Liver (tissue), 9 donors: ENCODE data around the gene DDX23. TPM values are rescaled to one million over a fixed set of nuclear protein-coding genes. Genes with fewer than 3 reads are reported as not detected.

Experiments
- DNase-seq: peaks from one replicate; pipeline ENCODE4 v3.0.0-alpha.2; 2017; ENCODE audit warnings: low spot score
- H3K27ac ChIP-seq, 2 donors: one replicate each; pipeline ENCODE4 v1.7.0; 2013; ENCODE audit warnings: inconsistent platforms in 2 of 2, low read length in 2 of 2, control low read depth in 1 of 2, low read depth in 1 of 2, mild to moderate bottlenecking in 1 of 2
- H3K27me3 ChIP-seq, 4 donors: one replicate each; pipeline versions ENCODE4 v1.6.1 to v1.7.0; 2013; ENCODE audit warnings: low read length in 3 of 4, inconsistent platforms in 1 of 4, mild to moderate bottlenecking in 1 of 4, moderate library complexity in 1 of 4; ENCODE audit not compliant: control insufficient read depth in 4 of 4, insufficient read depth in 4 of 4
- H3K36me3 ChIP-seq, 4 donors: one replicate each; pipeline versions ENCODE4 v1.6.1 to v1.7.0; 2013; ENCODE audit warnings: low read length in 3 of 4, mild to moderate bottlenecking in 3 of 4, low read depth in 1 of 4, moderate library complexity in 1 of 4; ENCODE audit not compliant: control insufficient read depth in 4 of 4, insufficient read depth in 3 of 4
- H3K4me1 ChIP-seq, 4 donors: one replicate each; pipeline versions ENCODE4 v1.6.1 to v1.7.0; 2013; ENCODE audit warnings: low read length in 3 of 4, mild to moderate bottlenecking in 3 of 4, moderate library complexity in 1 of 4; ENCODE audit not compliant: control insufficient read depth in 4 of 4, insufficient read depth in 4 of 4
- H3K4me3 ChIP-seq, 3 donors: one replicate each; pipeline versions ENCODE4 v1.6.1 to v1.7.0; 2013; ENCODE audit warnings: low read length in 3 of 3, control low read depth in 1 of 3, low read depth in 1 of 3, mild to moderate bottlenecking in 1 of 3
- H3K9ac ChIP-seq, 2 donors: one replicate each; pipeline ENCODE4 v1.7.0; 2013; ENCODE audit warnings: low read length in 2 of 2, mild to moderate bottlenecking in 2 of 2, moderate library complexity in 2 of 2, control low read depth in 1 of 2, low read depth in 1 of 2
- H3K9me3 ChIP-seq, 4 donors: one replicate each; pipeline versions ENCODE4 v1.6.1 to v1.7.0; 2013; ENCODE audit warnings: low read length in 3 of 4; ENCODE audit not compliant: control insufficient read depth in 4 of 4
- EGR1 ChIP-seq, 2 donors: IDR thresholded peaks; 2 replicates each; pipeline ENCODE4 v1.6.1; 2016 to 2018; ENCODE audit warnings: antibody characterized with exemption in 2 of 2, low read depth in 2 of 2
- FOXA1 ChIP-seq: IDR thresholded peaks from 2 replicates; pipeline ENCODE4 v1.6.1; 2016; ENCODE audit warnings: antibody characterized with exemption
- FOXA2 ChIP-seq: IDR thresholded peaks from 2 replicates; pipeline ENCODE4 v1.6.1; 2016; ENCODE audit warnings: antibody characterized with exemption
- GABPA ChIP-seq, 2 donors: IDR thresholded peaks in 1 of 2; conservative IDR thresholded peaks in 1 of 2; 2 replicates each; pipeline ENCODE4 v1.6.1; 2016; ENCODE audit warnings: antibody characterized with exemption in 2 of 2, mild to moderate bottlenecking in 1 of 2, moderate library complexity in 1 of 2
- HNF4A ChIP-seq, 2 donors: conservative IDR thresholded peaks; 2 replicates each; pipeline ENCODE4 v1.6.1; 2016; ENCODE audit warnings: antibody characterized with exemption in 2 of 2, mild to moderate bottlenecking in 2 of 2
- HNF4G ChIP-seq: IDR thresholded peaks from 2 replicates; pipeline ENCODE4 v1.6.1; 2016; ENCODE audit warnings: antibody characterized with exemption
- JUND ChIP-seq, 2 donors: IDR thresholded peaks; 2 replicates each; pipeline ENCODE4 v1.6.1; 2016; ENCODE audit warnings: antibody characterized with exemption in 2 of 2
- NR2F2 ChIP-seq: IDR thresholded peaks from 2 replicates; pipeline ENCODE4 v1.6.1; 2016; ENCODE audit warnings: antibody characterized with exemption
- RAD21 ChIP-seq, 2 donors: IDR thresholded peaks; 2 replicates each; pipeline ENCODE4 v1.6.1; 2016; ENCODE audit warnings: antibody characterized with exemption in 2 of 2, mild to moderate bottlenecking in 2 of 2
- RXRA ChIP-seq, 2 donors: IDR thresholded peaks; 2 replicates each; pipeline ENCODE4 v1.6.1; 2017 to 2018; ENCODE audit warnings: antibody characterized with exemption in 2 of 2, mild to moderate bottlenecking in 1 of 2
- SP1 ChIP-seq: IDR thresholded peaks from 2 replicates; pipeline ENCODE4 v1.6.1; 2018; ENCODE audit warnings: antibody characterized with exemption, mild to moderate bottlenecking
- TAF1 ChIP-seq: conservative IDR thresholded peaks from 2 replicates; pipeline ENCODE4 v1.6.1; 2016; ENCODE audit warnings: antibody characterized with exemption, mild to moderate bottlenecking
- YY1 ChIP-seq: IDR thresholded peaks from 2 replicates; pipeline ENCODE4 v1.6.1; 2016; ENCODE audit warnings: antibody characterized with exemption, mild to moderate bottlenecking
- whole genome bisulfite sequencing: extraction: QIAGEN DNeasy Blood & Tissue Kit; methylation state at CpG from one replicate; pipeline ENCODE4 v1.1.7; 2013; 5-methylcytosine and 5-hydroxymethylcytosine counted together
- polyA plus RNA-seq, 2 donors: library from polyadenylated mRNA; stranded (reverse) in 1 of 2; unstranded in 1 of 2; fragments of 200-250 nt in 1 of 2; fragments of >200 nt in 1 of 2; fragmentation: Nextera tagmentation in 1 of 2; extraction: Ambion mirVana in 1 of 2; gene quantifications; one replicate each; pipeline versions ENCODE4 v1.2.1 to v1.2.3, GENCODE V29; 2013 to 2015
- total RNA-seq, 2 donors: library from RNA; depleted of rRNA; stranded (reverse); fragments of >200 nt; gene quantifications; one replicate each; pipeline ENCODE4 v1.2.3, GENCODE V29; 2014
- TF ChIP-seq, protein P1 (sequence below): IDR thresholded peaks from 2 replicates; pipeline ENCODE4 v1.6.1; 2016; ENCODE audit warnings: antibody characterized with exemption, mild to moderate bottlenecking
- TF ChIP-seq, protein P2 (sequence below): fragments of 150-350 bp; IDR thresholded peaks from 2 replicates; pipeline ENCODE4 v1.5.1; 2017; ENCODE audit warnings: improper control_type of control experiment, low read depth, low read length; ENCODE audit not compliant: missing input control
- TF ChIP-seq, protein P3 (sequence below): IDR thresholded peaks from 2 replicates; pipeline ENCODE4 v1.6.1; 2016; ENCODE audit warnings: antibody characterized with exemption
- TF ChIP-seq, protein P4 (sequence below): IDR thresholded peaks from 2 replicates; pipeline ENCODE4 v1.6.1; 2016; ENCODE audit warnings: antibody characterized with exemption
- TF ChIP-seq, protein P5 (sequence below): IDR thresholded peaks from 2 replicates; pipeline ENCODE4 v1.6.1; 2016; ENCODE audit warnings: antibody characterized with exemption
- donor health status: healthy.
- donor health status: healthy.
- donor health status: healthy.
- donor health status: healthy.
- donor health status: healthy.

Gene DDX23
- total and polyA plus RNA-seq, 4 donors, result 16.9 to 60.6 (median 29.7) TPM

DNA sequence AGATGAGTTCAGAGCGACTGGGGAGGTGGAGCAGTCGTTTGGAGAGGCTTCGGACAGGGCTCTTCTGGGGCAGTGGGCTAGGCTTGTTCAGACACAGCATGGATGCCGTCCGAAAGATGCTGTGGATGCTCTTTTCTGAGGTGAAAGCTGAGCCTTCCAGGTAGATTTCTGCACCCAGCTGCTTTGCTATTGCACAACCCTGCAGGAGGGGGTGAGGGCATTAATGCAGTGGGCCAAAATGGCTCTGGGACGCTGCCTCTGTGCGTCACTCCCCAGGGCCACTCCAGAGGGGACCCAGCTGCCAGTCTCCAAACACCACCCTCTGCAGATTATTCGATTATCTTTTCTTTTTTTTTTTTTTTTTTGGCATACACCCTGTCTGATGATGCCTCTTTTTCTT lies 6.1 kb upstream of the DDX23 start:
- H3K36me3 ChIP-seq, result peaks cover 0 to 33% (median 26%) of the 10 kb centered on the region in 4 donors
- no peak overlapping the region for H3K27ac ChIP-seq

DNA sequence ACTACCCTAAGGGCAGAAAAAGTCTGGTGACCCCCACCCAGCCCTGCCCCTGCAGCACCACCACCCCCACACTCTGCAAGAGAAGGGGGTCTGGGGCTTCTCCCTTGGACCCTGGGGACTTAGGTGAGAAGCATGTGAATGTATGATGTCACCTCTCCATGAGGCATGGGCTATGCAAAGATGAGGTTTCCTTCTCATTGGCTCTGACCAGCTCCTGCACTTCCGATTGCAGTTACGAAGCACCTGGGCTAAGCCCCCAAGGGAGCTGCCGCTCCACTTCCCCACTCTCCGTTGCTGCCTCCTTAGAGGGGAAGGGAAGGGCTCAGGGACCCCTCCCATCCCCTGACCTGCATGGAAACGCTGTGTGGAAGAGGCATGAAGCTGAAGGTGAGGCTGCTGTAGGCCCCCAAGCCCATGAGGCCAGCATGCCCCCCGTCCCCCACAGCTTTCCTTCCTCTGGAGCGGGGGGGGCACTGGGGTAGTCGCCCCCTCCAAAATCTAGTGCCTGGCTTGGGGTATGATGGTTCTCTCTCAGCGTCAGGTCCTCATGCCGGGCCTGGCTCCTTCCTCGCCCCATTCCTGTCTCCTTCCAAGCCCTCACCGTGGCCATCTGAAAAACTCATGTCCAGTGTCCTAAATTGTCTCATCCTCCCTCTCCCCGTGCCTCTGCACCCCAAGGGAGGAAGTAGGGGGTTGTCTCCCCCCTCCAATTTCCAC lies 5.5 kb upstream of the DDX23 start:
- 94% methylated on average over 13 of the region's 13 CpGs for WGBS
- no peaks in the 10 kb centered on the region for H3K27me3 ChIP-seq
- H3K4me3 ChIP-seq, result no peak overlapping the region
- no peak for DNase-seq
- no peak overlapping the region for H3K9ac ChIP-seq
- H3K36me3 ChIP-seq, result peaks cover 0 to 33% (median 23%) of the 10 kb centered on the region in 4 donors
- H3K27ac ChIP-seq, result no peak overlapping the region
- TF ChIP-seq YY1 (no peak), RAD21 (IDR thresholded peaks at IDR 0.05) (no peak), TAF1 (no peak), FOXA1 (no peak), FOXA2 (no peak), SP1 (no peak), NR2F2 (no peak), HNF4A (conservative IDR thresholded peaks at IDR 0.05) (no peak), JUND (IDR thresholded peaks at IDR 0.05) (no peak), HNF4G (no peak), RXRA (IDR thresholded peaks at IDR 0.05) (no peak), GABPA (IDR thresholded peaks at IDR 0.05 in 1 of 2, conservative IDR thresholded peaks at IDR 0.05 in 1 of 2) (no peak), EGR1 (IDR thresholded peaks at IDR 0.05; ENCODE audit: low read depth in 2 of 2) (no peak)
- TF ChIP-seq, protein P1, sequence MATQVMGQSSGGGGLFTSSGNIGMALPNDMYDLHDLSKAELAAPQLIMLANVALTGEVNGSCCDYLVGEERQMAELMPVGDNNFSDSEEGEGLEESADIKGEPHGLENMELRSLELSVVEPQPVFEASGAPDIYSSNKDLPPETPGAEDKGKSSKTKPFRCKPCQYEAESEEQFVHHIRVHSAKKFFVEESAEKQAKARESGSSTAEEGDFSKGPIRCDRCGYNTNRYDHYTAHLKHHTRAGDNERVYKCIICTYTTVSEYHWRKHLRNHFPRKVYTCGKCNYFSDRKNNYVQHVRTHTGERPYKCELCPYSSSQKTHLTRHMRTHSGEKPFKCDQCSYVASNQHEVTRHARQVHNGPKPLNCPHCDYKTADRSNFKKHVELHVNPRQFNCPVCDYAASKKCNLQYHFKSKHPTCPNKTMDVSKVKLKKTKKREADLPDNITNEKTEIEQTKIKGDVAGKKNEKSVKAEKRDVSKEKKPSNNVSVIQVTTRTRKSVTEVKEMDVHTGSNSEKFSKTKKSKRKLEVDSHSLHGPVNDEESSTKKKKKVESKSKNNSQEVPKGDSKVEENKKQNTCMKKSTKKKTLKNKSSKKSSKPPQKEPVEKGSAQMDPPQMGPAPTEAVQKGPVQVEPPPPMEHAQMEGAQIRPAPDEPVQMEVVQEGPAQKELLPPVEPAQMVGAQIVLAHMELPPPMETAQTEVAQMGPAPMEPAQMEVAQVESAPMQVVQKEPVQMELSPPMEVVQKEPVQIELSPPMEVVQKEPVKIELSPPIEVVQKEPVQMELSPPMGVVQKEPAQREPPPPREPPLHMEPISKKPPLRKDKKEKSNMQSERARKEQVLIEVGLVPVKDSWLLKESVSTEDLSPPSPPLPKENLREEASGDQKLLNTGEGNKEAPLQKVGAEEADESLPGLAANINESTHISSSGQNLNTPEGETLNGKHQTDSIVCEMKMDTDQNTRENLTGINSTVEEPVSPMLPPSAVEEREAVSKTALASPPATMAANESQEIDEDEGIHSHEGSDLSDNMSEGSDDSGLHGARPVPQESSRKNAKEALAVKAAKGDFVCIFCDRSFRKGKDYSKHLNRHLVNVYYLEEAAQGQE, result no peak
- TF ChIP-seq, protein P2, sequence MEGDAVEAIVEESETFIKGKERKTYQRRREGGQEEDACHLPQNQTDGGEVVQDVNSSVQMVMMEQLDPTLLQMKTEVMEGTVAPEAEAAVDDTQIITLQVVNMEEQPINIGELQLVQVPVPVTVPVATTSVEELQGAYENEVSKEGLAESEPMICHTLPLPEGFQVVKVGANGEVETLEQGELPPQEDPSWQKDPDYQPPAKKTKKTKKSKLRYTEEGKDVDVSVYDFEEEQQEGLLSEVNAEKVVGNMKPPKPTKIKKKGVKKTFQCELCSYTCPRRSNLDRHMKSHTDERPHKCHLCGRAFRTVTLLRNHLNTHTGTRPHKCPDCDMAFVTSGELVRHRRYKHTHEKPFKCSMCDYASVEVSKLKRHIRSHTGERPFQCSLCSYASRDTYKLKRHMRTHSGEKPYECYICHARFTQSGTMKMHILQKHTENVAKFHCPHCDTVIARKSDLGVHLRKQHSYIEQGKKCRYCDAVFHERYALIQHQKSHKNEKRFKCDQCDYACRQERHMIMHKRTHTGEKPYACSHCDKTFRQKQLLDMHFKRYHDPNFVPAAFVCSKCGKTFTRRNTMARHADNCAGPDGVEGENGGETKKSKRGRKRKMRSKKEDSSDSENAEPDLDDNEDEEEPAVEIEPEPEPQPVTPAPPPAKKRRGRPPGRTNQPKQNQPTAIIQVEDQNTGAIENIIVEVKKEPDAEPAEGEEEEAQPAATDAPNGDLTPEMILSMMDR, result no peak
- TF ChIP-seq, protein P3, sequence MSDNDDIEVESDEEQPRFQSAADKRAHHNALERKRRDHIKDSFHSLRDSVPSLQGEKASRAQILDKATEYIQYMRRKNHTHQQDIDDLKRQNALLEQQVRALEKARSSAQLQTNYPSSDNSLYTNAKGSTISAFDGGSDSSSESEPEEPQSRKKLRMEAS, result no peak
- TF ChIP-seq, protein P4, sequence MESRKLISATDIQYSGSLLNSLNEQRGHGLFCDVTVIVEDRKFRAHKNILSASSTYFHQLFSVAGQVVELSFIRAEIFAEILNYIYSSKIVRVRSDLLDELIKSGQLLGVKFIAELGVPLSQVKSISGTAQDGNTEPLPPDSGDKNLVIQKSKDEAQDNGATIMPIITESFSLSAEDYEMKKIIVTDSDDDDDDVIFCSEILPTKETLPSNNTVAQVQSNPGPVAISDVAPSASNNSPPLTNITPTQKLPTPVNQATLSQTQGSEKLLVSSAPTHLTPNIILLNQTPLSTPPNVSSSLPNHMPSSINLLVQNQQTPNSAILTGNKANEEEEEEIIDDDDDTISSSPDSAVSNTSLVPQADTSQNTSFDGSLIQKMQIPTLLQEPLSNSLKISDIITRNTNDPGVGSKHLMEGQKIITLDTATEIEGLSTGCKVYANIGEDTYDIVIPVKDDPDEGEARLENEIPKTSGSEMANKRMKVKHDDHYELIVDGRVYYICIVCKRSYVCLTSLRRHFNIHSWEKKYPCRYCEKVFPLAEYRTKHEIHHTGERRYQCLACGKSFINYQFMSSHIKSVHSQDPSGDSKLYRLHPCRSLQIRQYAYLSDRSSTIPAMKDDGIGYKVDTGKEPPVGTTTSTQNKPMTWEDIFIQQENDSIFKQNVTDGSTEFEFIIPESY, result no peak
- TF ChIP-seq, protein P5, sequence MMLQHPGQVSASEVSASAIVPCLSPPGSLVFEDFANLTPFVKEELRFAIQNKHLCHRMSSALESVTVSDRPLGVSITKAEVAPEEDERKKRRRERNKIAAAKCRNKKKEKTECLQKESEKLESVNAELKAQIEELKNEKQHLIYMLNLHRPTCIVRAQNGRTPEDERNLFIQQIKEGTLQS, result no peak
- H3K4me1 ChIP-seq, result peaks cover 2 to 20% (median 7%) of the 10 kb centered on the region in 4 donors
- H3K9me3 ChIP-seq, result no peaks in the 10 kb centered on the region

More for the DNA sequence above, 6.1 kb upstream of the DDX23 start:
- TF ChIP-seq FOXA2 (no peak), JUND (IDR thresholded peaks at IDR 0.05) (no peak)
- TF ChIP-seq, protein P1, result no peak
- no peaks in the 10 kb centered on the region for H3K27me3 ChIP-seq
- peaks cover 0 to 20% (median 4%) of the 10 kb centered on the region in 4 donors for H3K4me1 ChIP-seq
- WGBS, result 87% methylated on average over 8 of the region's 8 CpGs
- DNase-seq, result no peak
- H3K9ac ChIP-seq, result no peak overlapping the region
- H3K9me3 ChIP-seq, result no peaks in the 10 kb centered on the region
- H3K4me3 ChIP-seq, result no peak overlapping the region
